ENCODE data around the gene MYO6.

The MYO6 gene

DNA sequence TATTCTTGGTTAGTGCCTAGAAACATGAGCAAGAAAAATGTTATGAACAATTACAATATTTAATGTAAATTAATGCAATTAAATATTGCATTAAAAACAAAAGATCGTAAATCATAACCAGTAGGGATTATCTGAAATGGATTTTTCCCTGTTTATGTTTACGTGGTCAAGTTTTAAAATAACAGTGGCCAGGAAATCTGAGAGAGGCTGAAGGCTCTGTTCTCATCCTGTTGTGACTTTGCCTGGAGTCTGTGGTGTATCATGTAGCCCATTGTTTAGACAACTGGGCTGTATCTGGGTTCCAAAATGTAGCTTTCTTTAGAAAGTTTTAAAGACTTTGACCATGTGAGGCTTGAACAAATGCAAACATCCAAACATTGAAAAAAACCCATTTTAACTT lies 2.4 kb downstream of the MYO6 start:
- H3K4me3 ChIP-seq (ENCODE audit: low read depth, low read length): no peak overlapping the region
- DNase-seq (ENCODE audit: low read depth): peak; percentile 27
- in situ Hi-C loops (cut with HindIII; ENCODE audit: low sequenced_read_pairs): no loop called here
- TF ChIP-seq, protein P1, sequence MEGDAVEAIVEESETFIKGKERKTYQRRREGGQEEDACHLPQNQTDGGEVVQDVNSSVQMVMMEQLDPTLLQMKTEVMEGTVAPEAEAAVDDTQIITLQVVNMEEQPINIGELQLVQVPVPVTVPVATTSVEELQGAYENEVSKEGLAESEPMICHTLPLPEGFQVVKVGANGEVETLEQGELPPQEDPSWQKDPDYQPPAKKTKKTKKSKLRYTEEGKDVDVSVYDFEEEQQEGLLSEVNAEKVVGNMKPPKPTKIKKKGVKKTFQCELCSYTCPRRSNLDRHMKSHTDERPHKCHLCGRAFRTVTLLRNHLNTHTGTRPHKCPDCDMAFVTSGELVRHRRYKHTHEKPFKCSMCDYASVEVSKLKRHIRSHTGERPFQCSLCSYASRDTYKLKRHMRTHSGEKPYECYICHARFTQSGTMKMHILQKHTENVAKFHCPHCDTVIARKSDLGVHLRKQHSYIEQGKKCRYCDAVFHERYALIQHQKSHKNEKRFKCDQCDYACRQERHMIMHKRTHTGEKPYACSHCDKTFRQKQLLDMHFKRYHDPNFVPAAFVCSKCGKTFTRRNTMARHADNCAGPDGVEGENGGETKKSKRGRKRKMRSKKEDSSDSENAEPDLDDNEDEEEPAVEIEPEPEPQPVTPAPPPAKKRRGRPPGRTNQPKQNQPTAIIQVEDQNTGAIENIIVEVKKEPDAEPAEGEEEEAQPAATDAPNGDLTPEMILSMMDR (IDR thresholded peaks at IDR 0.05; ENCODE audit: low read depth, low read length, missing control alignments): no peak

DNA sequence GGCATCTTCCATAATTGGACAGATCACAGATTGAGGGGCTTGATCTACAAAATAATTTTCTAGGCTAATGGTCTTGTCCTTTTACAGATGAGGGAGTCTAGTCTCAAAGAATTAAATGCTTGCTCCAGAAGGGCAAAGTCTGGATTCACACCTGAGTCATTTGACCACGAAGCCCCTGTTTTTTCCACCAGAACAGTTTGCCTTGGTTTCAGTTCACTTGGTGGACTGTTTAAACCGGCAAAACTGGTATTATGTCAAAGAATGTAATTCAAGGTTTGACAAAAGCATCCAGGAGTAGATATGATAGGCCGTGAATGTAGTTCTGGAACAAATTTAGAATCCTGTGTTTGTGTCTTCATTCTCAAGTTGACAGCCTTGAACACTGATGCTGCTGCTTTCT lies 3.3 kb downstream of the MYO6 start:
- in situ Hi-C loops (cut with HindIII; ENCODE audit: low sequenced_read_pairs): no loop called here
- DNase-seq (ENCODE audit: low read depth): no peak
- no peak overlapping the region for H3K4me3 ChIP-seq (ENCODE audit: low read depth, low read length)
- TF ChIP-seq, protein P1 (IDR thresholded peaks at IDR 0.05; ENCODE audit: low read depth, low read length, missing control alignments): no peak

DNA sequence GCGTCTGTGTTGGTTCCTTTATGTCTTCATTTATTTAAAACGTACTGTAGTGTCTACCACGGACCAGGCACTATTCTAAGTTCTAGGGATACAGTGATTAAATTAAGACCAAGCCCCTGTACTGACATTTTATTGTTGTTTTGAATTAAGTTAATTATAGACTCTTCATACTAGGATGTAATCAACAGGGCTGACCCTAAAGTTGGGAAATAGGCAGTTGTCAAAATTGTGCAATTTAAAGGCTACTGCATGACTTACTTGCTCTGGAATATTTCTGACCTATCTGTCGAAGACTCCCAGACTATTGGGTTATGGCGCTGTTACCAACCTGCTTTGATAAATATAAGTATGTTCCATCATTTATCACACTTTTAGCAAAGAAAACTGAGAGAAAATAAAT lies 6.7 kb downstream of the MYO6 start:
- in situ Hi-C loops (cut with HindIII; ENCODE audit: low sequenced_read_pairs): no loop called here
- DNase-seq (ENCODE audit: low read depth): no peak
- no peak overlapping the region for H3K4me3 ChIP-seq (ENCODE audit: low read depth, low read length)
- TF ChIP-seq, protein P1 (IDR thresholded peaks at IDR 0.05; ENCODE audit: low read depth, low read length, missing control alignments): no peak

DNA sequence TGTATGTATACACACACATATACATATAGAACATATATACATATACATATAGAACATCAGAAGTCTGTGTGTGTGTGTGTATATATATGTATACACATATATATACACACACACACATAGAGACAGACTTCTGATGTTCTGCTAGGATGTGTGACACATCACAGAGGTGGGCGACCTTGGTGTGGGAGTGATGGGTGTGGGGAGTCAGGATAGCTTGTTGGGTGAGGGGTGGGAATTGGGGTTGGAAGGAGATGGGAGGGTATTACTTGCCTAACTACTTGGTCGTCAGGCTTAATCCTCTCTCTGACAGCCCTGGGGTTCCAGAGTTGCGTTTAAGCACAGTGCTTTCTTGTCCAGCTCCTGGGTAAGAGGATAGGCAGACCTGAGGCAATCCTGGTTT lies 8.3 kb downstream of the MYO6 start:
- TF ChIP-seq, protein P1 (IDR thresholded peaks at IDR 0.05; ENCODE audit: low read depth, low read length, missing control alignments): no peak
- H3K4me3 ChIP-seq (ENCODE audit: low read depth, low read length): no peak overlapping the region
- in situ Hi-C loops (cut with HindIII; ENCODE audit: low sequenced_read_pairs): no loop called here
- DNase-seq (ENCODE audit: low read depth): no peak

DNA sequence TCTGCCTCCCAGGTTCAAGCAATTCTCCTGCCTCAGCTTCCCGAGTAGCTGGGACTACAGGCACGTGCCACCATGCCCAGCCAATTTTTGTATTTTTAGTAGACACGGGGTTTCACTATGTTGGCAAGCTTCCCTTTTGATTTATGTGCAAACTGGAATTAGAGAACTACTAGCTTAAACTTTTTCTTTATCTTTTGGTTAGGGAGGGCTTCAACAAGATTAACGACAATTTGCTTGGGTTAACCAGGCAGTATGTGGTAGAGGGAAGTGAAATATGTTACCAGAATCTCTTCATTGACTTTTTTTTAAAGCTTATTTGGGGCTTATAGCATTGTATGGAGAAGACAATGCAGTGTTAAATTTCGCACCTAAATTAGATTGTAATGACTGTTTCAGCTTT lies 9.0 kb downstream of the MYO6 start:
- TF ChIP-seq, protein P1 (IDR thresholded peaks at IDR 0.05; ENCODE audit: low read depth, low read length, missing control alignments): no peak
- DNase-seq (ENCODE audit: low read depth): no peak
- H3K4me3 ChIP-seq (ENCODE audit: low read depth, low read length): no peak overlapping the region
- in situ Hi-C loops (cut with HindIII; ENCODE audit: low sequenced_read_pairs): no loop called here

DNA sequence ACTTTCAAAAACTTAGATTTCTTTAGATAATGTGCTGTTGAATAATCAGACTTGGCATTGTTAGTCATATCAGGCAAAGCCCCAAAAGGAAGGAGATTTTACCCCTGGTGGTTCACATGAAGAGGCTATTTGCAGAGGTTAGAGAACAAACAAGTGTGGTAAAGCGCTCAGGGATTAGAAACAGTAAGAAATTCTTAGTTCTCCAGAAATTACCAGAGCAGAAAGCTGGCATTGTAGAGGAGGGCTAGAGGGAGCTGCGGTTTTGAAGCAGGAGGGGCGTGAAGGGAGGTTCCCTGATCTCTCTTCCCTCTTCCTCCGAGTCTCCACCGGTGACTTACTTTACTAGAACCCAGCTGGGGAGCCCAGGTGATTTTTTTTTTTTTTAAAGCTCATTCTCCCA lies 10.2 kb downstream of the MYO6 start:
- no peak overlapping the region for H3K4me3 ChIP-seq (ENCODE audit: low read depth, low read length)
- DNase-seq (ENCODE audit: low read depth): no peak
- in situ Hi-C loops (cut with HindIII; ENCODE audit: low sequenced_read_pairs): no loop called here
- TF ChIP-seq, protein P1 (IDR thresholded peaks at IDR 0.05; ENCODE audit: low read depth, low read length, missing control alignments): no peak

DNA sequence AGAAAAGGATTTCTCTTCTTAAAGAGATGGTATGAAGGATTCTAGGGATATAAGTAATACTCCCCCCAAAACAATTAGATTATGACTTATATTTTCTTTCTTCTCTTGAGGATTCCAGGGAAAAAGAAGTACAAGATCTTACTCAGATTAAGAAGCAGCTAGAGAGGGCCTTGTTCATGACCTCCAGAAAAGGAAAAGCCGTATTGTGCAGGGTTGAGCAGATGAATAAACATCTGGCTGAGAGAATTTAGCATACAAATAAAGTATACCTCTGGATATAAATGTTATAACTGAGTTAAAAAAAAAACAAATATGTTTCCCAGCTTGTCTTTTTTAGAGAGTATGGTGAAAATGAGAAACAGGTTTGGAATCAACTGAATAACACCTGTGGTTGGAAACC lies 11.3 kb downstream of the MYO6 start:
- in situ Hi-C loops (cut with HindIII; ENCODE audit: low sequenced_read_pairs): no loop called here
- no peak overlapping the region for H3K4me3 ChIP-seq (ENCODE audit: low read depth, low read length)
- TF ChIP-seq, protein P1 (IDR thresholded peaks at IDR 0.05; ENCODE audit: low read depth, low read length, missing control alignments): no peak
- no peak for DNase-seq (ENCODE audit: low read depth)

Data from astrocyte of the cerebellum (primary cell).